Stomach smooth muscle (tissue), 2 donors: ENCODE results near the gene UBE2C.

Source experiments
- H3K27ac ChIP-seq: one replicate; pipeline ENCODE4 v1.7.0; 2013; ENCODE audit warnings: mild to moderate bottlenecking, low read length, inconsistent platforms
- H3K27me3 ChIP-seq, 2 donors: one replicate each; pipeline ENCODE4 v1.7.0; 2013; ENCODE audit warnings: low read length in 2 of 2; ENCODE audit not compliant: insufficient read depth in 2 of 2, control insufficient read depth in 1 of 2
- H3K36me3 ChIP-seq, 2 donors: one replicate each; pipeline ENCODE4 v1.7.0; 2013; ENCODE audit warnings: low read length in 2 of 2; ENCODE audit not compliant: control insufficient read depth in 2 of 2, insufficient read depth in 2 of 2
- H3K4me1 ChIP-seq: one replicate; pipeline ENCODE4 v1.7.0; 2013; ENCODE audit warnings: low read length; ENCODE audit not compliant: control insufficient read depth, insufficient read depth
- H3K4me3 ChIP-seq, 2 donors: one replicate each; pipeline ENCODE4 v1.7.0; 2013; ENCODE audit warnings: low read length in 2 of 2
- H3K9ac ChIP-seq, 2 donors: one replicate each; pipeline ENCODE4 v1.7.0; 2013; ENCODE audit warnings: low read length in 2 of 2, mild to moderate bottlenecking in 1 of 2
- H3K9me3 ChIP-seq, 2 donors: one replicate each; pipeline ENCODE4 v1.7.0; 2013; ENCODE audit warnings: low read length in 2 of 2; ENCODE audit not compliant: control insufficient read depth in 2 of 2
- donor health status: healthy.
- donor health status: Pancreatic carcinoma.

The UBE2C gene

DNA sequence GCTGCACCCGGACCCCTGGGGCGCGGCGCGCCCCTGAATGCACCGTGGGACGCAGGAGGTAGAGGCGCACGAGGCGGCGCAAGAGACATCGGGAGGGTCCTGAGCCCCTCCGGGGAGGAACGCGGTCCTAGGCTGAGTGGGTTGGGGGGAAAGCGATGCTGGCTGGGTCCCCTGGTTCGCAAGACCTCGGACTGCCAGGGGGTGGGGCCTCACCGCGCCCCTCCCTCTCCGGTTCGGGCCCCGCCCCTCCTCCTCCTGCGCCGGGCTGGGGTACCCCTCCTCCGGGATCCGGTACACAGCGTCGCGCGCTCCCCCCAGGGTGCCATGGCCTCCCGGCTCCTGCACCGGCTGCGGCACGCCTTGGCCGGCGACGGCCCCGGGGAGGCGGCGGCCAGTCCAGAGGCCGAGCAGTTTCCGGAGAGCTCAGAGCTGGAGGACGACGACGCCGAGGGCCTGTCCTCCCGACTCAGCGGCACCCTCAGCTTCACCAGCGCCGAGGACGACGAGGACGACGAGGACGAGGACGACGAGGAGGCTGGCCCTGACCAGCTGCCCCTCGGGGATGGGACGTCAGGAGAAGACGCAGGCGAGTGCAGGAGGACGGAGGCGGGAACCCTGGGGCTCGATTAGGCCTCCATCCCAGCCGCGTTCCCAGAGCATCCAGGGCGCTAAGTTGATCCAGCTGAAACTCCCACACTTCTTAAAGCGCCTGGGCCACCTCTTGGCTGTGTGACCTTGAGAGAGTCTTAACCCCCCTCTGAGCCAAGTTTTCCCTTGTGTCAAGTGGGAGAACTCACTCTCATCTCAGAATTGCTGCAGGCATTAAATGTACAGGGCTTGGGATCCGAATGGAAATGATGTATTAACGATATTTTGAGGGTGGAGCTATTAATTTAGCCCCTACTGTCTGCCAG lies 21.7 kb downstream of the UBE2C start:
- Histone ChIP-seq H3K9ac (peak overlapping the region; percentile 94 to 95), H3K4me1 (peaks cover 45% of the 10 kb centered on the region), H3K4me3 (peak overlapping the region; percentile 89 to 91), H3K36me3 (peaks cover 0 to 3% of the 10 kb centered on the region in 2 donors), H3K27ac (peak overlapping the region; percentile 96), H3K27me3 (no peaks in the 10 kb centered on the region), H3K9me3 (no peaks in the 10 kb centered on the region)

DNA sequence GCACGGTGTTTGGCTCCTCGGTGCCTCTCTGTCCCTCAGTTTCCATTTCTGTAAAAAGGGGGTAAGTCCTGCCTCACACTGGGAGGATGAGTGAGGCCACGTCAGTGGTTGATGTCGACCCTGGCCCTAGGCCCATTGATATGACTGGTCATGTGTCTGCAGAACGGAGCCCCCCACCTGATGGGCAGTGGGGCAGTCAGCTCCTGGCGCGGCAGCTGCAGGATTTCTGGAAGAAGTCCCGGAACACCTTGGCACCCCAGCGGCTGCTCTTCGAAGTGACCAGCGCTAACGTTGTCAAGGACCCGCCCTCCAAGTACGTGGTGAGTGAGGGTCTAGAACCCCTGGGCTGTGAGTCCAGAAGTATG lies 22.3 kb downstream of the UBE2C start:
- Histone ChIP-seq H3K9ac (peak overlapping the region; percentile 94 to 95), H3K4me3 (peak overlapping the region; percentile 89 to 91), H3K9me3 (no peaks in the 10 kb centered on the region), H3K36me3 (peaks cover 2 to 3% of the 10 kb centered on the region in 2 donors), H3K27ac (peak overlapping the region; percentile 96), H3K27me3 (no peaks in the 10 kb centered on the region), H3K4me1 (peaks cover 45% of the 10 kb centered on the region)

DNA sequence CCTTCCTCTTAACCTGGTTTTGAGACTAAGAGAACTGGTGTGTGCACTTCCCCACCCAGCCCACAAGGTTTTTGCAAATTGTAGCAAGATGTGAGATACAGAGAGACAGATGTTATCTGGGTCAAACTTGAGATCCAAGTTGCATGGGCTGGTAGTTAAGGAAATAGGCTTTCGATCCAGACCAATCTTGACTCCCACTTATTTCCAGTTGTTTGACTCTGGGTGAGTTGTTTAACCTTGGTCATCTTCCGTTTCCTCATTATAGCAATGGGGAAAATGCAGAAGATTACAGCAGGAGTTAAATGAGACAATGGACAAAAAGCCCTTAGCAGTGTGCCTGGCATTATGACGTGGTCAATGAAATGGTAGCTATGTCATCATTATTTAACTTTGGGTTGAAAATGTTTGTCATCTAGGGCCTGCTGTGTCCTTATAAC lies 22.9 kb downstream of the UBE2C start:
- H3K4me3 ChIP-seq: peak overlapping the region; percentile 89 to 91
- no peaks in the 10 kb centered on the region for H3K27me3 ChIP-seq
- no peaks in the 10 kb centered on the region for H3K9me3 ChIP-seq
- H3K9ac ChIP-seq: peak overlapping the region in 1 of 2 donors; percentile 94
- H3K36me3 ChIP-seq: peaks cover 3 to 8% of the 10 kb centered on the region in 2 donors
- H3K4me1 ChIP-seq: peaks cover 45% of the 10 kb centered on the region
- peak overlapping the region; percentile 96 for H3K27ac ChIP-seq

DNA sequence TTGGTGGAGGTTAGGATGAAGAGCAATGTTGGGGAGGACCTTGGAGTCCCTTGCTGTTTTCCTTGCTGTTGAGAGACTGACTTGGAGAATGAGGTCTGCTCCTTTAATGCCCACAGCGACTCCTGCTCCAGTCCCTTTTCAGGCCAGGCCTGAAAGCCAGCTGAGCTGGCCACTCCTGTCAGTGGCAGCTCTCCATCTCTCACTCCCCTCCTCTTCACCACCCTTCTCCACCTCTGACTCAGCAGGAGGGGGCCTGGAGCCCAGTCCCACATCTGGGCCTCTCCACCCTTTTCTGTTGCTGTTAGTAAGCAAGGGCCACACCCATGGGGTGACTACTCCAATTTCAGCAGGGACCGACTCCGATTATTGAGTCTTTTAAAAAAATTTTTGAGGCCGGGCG lies 23.4 kb downstream of the UBE2C start:
- Histone ChIP-seq H3K9me3 (no peaks in the 10 kb centered on the region), H3K9ac (peak overlapping the region in 1 of 2 donors; percentile 36), H3K27ac (peak overlapping the region; percentile 96), H3K36me3 (peaks cover 3 to 11% of the 10 kb centered on the region in 2 donors), H3K4me1 (peaks cover 45% of the 10 kb centered on the region), H3K27me3 (no peaks in the 10 kb centered on the region), H3K4me3 (peak overlapping the region; percentile 89 to 91)

DNA sequence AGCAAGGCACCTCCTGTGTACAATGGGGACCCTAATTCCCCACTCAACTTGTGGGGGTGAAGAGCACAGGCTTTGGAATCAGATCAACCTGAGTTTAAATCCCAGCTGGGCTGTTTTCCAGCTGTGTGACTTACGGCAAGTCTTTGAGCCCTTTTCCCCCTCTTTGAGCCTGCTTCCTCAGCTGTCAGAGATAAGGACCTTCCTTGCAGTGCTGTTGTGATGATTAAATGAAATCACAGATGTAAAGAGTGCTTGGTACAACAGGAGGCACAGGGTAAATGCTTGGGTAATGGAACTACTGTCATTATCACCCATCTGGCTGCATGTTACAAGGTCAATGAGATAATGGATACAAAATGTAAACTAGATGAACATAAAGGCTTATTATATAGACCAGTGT lies 24.4 kb downstream of the UBE2C start:
- Histone ChIP-seq H3K4me1 (peaks cover 46% of the 10 kb centered on the region), H3K27ac (no peak overlapping the region), H3K9ac (peak overlapping the region in 1 of 2 donors; percentile 29), H3K36me3 (peaks cover 3 to 18% of the 10 kb centered on the region in 2 donors), H3K27me3 (no peaks in the 10 kb centered on the region), H3K4me3 (peak overlapping the region in 1 of 2 donors; percentile 35), H3K9me3 (no peaks in the 10 kb centered on the region)

DNA sequence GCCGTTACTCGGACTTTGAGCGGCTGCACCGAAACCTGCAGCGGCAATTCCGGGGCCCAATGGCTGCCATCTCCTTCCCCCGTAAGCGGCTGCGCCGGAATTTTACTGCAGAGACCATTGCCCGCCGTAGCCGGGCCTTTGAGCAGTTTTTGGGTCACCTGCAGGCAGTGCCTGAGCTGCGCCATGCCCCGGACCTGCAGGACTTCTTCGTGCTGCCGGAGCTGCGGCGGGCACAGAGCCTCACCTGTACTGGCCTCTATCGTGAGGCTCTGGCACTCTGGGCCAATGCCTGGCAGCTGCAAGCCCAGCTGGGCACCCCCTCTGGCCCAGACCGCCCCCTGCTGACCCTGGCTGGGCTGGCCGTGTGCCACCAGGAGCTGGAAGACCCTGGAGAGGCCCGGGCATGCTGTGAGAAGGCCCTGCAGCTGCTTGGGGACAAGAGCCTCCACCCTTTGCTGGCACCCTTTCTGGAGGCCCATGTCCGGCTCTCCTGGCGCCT lies 28.3 kb downstream of the UBE2C start:
- no peak overlapping the region for H3K27ac ChIP-seq
- no peaks in the 10 kb centered on the region for H3K27me3 ChIP-seq

DNA sequence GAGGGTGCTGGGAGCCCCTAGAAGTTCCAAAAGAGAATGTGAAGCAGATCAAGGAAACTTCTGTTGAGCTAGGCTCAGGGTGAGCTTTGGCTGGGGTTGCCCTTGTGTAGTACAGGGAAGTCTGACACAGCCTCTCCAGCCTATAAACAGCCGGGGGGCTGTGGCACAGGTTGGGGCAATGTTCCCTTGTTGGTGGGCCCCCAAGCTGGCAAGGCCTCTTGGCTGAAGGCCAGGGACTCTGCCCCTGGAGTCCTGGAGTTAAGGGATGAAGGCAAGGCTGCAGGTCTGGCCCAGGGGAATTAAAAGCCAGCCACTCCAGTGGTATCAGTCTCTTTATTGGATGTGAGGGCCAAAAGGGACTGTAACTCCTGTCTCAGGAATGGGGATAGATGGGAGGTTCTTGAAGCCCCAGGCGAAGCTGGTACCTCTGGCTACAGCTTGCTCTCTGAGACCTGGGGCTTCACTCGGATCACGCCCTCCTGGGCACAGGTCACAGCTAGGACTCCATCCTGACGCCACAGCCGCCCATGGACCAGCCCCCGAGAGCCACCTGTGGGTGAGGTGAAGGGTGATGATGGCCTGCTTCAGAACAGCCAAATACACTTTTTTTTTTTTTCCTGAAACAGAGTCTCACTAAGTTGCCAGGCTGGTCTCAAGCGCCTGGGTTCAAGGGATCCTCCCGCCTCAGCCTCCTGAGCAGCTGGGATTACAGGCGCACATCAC lies 29.1 kb downstream of the UBE2C start:
- no peaks in the 10 kb centered on the region for H3K9me3 ChIP-seq
- H3K4me1 ChIP-seq: peaks cover 26% of the 10 kb centered on the region
- H3K9ac ChIP-seq: no peak overlapping the region
- H3K27me3 ChIP-seq: no peaks in the 10 kb centered on the region
- peaks cover 29 to 40% of the 10 kb centered on the region in 2 donors for H3K36me3 ChIP-seq
- peak overlapping the region; percentile 53 for H3K27ac ChIP-seq
- no peak overlapping the region for H3K4me3 ChIP-seq

More for the DNA sequence above, 28.3 kb downstream of the UBE2C start:
- peaks cover 25 to 34% of the 10 kb centered on the region in 2 donors for H3K36me3 ChIP-seq
- H3K4me3 ChIP-seq: no peak overlapping the region
- no peak overlapping the region for H3K9ac ChIP-seq
- no peaks in the 10 kb centered on the region for H3K9me3 ChIP-seq
- H3K4me1 ChIP-seq: peaks cover 31% of the 10 kb centered on the region

DNA sequence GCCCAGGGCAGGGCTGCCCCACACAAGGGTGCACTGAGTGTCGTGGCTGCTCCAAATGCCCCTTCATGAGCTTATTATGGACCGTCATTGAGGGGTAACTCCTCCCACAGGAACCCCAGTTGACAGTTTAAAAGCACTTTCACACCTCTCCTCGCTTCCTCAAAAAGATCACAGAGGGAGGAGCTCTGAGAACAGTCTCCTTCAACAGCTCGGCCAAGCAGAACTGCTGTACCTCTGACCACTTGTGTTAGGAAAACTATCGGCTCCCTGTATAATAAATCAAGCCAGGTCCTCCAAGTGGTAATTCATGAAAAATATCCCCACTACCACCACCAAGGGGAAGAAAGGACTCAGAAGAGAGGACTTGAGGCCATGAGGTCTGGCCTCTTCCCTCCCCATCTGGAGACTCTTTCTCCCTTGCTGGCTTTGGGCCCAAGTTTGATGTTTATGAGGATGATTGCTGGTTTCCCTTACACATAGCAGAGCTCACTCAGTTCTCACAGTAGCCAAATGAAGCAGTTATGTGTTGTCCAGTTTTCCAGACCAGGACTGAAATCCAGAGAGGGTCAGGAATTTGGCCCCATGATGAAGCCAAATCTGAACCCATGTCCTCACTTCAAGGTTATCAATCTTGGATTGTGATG lies 29.8 kb downstream of the UBE2C start:
- Histone ChIP-seq H3K9me3 (no peaks in the 10 kb centered on the region), H3K4me3 (no peak overlapping the region), H3K27me3 (no peaks in the 10 kb centered on the region), H3K4me1 (peaks cover 21% of the 10 kb centered on the region), H3K9ac (peak overlapping the region in 1 of 2 donors; percentile 64), H3K27ac (peak overlapping the region; percentile 53), H3K36me3 (peaks cover 27 to 41% of the 10 kb centered on the region in 2 donors)

DNA sequence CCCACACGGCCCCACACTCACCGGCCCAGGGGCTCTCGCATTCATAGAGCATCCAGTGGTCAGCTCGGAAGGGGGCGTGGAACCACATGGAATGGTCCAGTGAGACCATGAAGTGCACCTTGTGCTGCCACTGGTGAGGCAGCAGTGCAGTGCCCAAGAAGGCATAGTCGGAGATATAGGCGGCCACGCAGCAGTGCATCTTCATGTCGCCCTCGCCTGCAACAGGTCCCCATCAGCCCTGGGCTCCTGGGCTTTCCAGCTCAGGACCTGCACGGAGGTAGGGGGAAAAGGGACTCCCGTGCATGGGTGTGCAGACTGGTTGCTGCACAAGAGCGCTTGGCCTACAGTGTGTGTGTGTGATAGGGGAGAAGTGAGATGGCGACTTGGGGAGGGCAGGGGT lies 31.1 kb downstream of the UBE2C start:
- Histone ChIP-seq H3K9ac (no peak overlapping the region), H3K4me1 (peaks cover 19% of the 10 kb centered on the region), H3K9me3 (no peaks in the 10 kb centered on the region), H3K27ac (peak overlapping the region; percentile 53), H3K36me3 (peaks cover 33 to 48% of the 10 kb centered on the region in 2 donors), H3K4me3 (no peak overlapping the region), H3K27me3 (no peaks in the 10 kb centered on the region)

DNA sequence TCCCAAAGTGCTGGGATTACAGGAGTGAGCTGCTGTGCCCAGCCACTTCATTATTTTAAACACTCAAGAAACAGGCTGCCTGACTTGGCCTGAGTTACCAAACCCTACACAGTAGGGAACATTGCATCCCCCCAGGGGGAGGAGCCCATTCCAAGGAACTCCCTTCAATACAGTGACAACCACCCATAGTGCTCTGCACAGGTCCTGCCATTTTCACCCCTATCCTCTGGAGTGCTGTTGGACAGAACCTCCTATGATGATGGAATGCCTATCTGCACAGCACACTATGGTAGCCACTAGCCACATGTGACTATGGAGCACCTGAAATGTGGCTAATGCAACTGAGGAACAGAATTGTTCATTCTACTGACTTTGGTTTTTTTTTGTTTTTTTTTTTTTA lies 33.0 kb downstream of the UBE2C start:
- peaks cover 37 to 43% of the 10 kb centered on the region in 2 donors for H3K36me3 ChIP-seq
- no peak overlapping the region for H3K4me3 ChIP-seq
- H3K27ac ChIP-seq: no peak overlapping the region
- no peaks in the 10 kb centered on the region for H3K27me3 ChIP-seq
- H3K4me1 ChIP-seq: peaks cover 19% of the 10 kb centered on the region
- no peak overlapping the region for H3K9ac ChIP-seq
- H3K9me3 ChIP-seq: no peaks in the 10 kb centered on the region
